Left renal cortex interstitium (tissue), 4 donors: ENCODE results near the gene SLK. TPM values are rescaled to one million over a fixed set of nuclear protein-coding genes. Genes with fewer than 3 reads are reported as not detected.
A peak's percentile ranks its signal among the peaks of the same experiment; 100 is the strongest.

Experiments
- DNase-seq, 4 donors: peaks; one replicate each; pipeline ENCODE4 v3.0.0-alpha.2; 2013; ENCODE audit warnings: low read depth in 4 of 4, low spot score in 2 of 4, missing footprints in 1 of 4
- polyA plus RNA-seq, 4 donors: library from polyadenylated mRNA; unstranded; fragments of 120-200 nt; gene quantifications; one replicate each; pipeline ENCODE4 v1.2.1, GENCODE V29; 2013; ENCODE audit not compliant: insufficient read length in 4 of 4

The SLK gene
- polyA plus RNA-seq, 4 donors = 56.6 to 69.0 (median 62.6) TPM

- no peak for DNase-seq
These were observed 27.4 kb upstream of the SLK start for GRCh38 chr10:103939522-103939921.

GRCh38 chr10:103941801-103942200 lies 25.1 kb upstream of the SLK start:
- no peak for DNase-seq

GRCh38 chr10:103942866-103943265 lies 24.1 kb upstream of the SLK start:
- no peak for DNase-seq

GRCh38 chr10:103947799-103948516 lies 19.0 kb upstream of the SLK start:
- DNase-seq = no peak

GRCh38 chr10:103949728-103950127 lies 17.2 kb upstream of the SLK start:
- DNase-seq = no peak

- no peak for DNase-seq
These were observed 15.8 kb upstream of the SLK start for GRCh38 chr10:103951183-103951582.

- DNase-seq = no peak
These were observed 15.0 kb upstream of the SLK start for GRCh38 chr10:103951942-103952341.

- no peak for DNase-seq
These were observed 12.4 kb upstream of the SLK start for GRCh38 chr10:103954543-103954942.

GRCh38 chr10:103958996-103959395 lies 7.9 kb upstream of the SLK start:
- DNase-seq = no peak

- DNase-seq = no peak
These were observed 6.8 kb upstream of the SLK start for GRCh38 chr10:103960103-103960502.

- DNase-seq = peak; percentile 28 to 63 (median 46)
These were observed 620 bp downstream of the SLK start for GRCh38 chr10:103967448-103968071.

GRCh38 chr10:103968441-103969391 lies 1.8 kb downstream of the SLK start:
- no peak for DNase-seq

- DNase-seq = no peak
These were observed 2.5 kb downstream of the SLK start for GRCh38 chr10:103969436-103969835.

- DNase-seq = no peak
These were observed 3.1 kb downstream of the SLK start for GRCh38 chr10:103969857-103970627.

- DNase-seq = no peak
These were observed 8.2 kb downstream of the SLK start for GRCh38 chr10:103975169-103975568.

GRCh38 chr10:103977204-103977603 lies 10.3 kb downstream of the SLK start:
- no peak for DNase-seq

- no peak for DNase-seq
These were observed 12.6 kb downstream of the SLK start for GRCh38 chr10:103979530-103979929.

GRCh38 chr10:103980288-103980906 lies 13.5 kb downstream of the SLK start:
- no peak for DNase-seq

- DNase-seq = no peak
These were observed 15.7 kb downstream of the SLK start for GRCh38 chr10:103982639-103983038.

- no peak for DNase-seq
These were observed 16.5 kb downstream of the SLK start for GRCh38 chr10:103983367-103983911.
